ENCODE data around the gene MAP2K5. TPM values are rescaled to one million over a fixed set of nuclear protein-coding genes. Genes with fewer than 3 reads are reported as not detected.

The MAP2K5 gene
- total and polyA plus RNA-seq, 8 donors: 13.5 to 25.0 (median 20.8) TPM

- H3K9me3 ChIP-seq: no peaks in the 10 kb centered on the region
- no peak overlapping the region for H3K27ac ChIP-seq
- TF ChIP-seq CTCF (IDR thresholded peaks at IDR 0.05): no peak
- H3K36me3 ChIP-seq: peaks cover 0 to 23% of the 10 kb centered on the region in 2 donors
- no peaks in the 10 kb centered on the region for H3K4me1 ChIP-seq
- DNase-seq: no peak
- H3K4me3 ChIP-seq: no peak overlapping the region
- no peak for ATAC-seq
- H3K27me3 ChIP-seq: no peaks in the 10 kb centered on the region
- intact Hi-C loops (cut with DNase I): no loop called here
Observed at GRCh38 chr15:67556976-67557570, 14.6 kb downstream of the MAP2K5 start.

- TF ChIP-seq CTCF (IDR thresholded peaks at IDR 0.05): no peak
- Histone ChIP-seq H3K36me3 (peaks cover 0 to 17% of the 10 kb centered on the region in 2 donors), H3K4me3 (no peak overlapping the region), H3K9me3 (no peaks in the 10 kb centered on the region), H3K4me1 (no peaks in the 10 kb centered on the region), H3K27me3 (no peaks in the 10 kb centered on the region), H3K27ac (no peak overlapping the region)
- DNase-seq (no peak), ATAC-seq (no peak)
- intact Hi-C loops (cut with DNase I): no loop called here
Observed at GRCh38 chr15:67558502-67558901, 16.0 kb downstream of the MAP2K5 start.

- no peak overlapping the region for H3K27ac ChIP-seq
- TF ChIP-seq CTCF (IDR thresholded peaks at IDR 0.05): no peak
- no peaks in the 10 kb centered on the region for H3K27me3 ChIP-seq
- H3K4me1 ChIP-seq: no peaks in the 10 kb centered on the region
- no peaks in the 10 kb centered on the region for H3K9me3 ChIP-seq
- H3K4me3 ChIP-seq: no peak overlapping the region
- DNase-seq (no peak), ATAC-seq (no peak)
- H3K36me3 ChIP-seq: peaks cover 0 to 17% of the 10 kb centered on the region in 2 donors
- intact Hi-C loops (cut with DNase I): no loop called here
Observed at GRCh38 chr15:67559158-67559557, 16.7 kb downstream of the MAP2K5 start.

GRCh38 chr15:67559576-67559975, 17.1 kb downstream of the MAP2K5 start:
- H3K4me3 ChIP-seq: no peak overlapping the region
- no peaks in the 10 kb centered on the region for H3K27me3 ChIP-seq
- H3K36me3 ChIP-seq: peaks cover 0 to 17% of the 10 kb centered on the region in 2 donors
- no peaks in the 10 kb centered on the region for H3K9me3 ChIP-seq
- H3K4me1 ChIP-seq: no peaks in the 10 kb centered on the region
- H3K27ac ChIP-seq: no peak overlapping the region
- TF ChIP-seq CTCF (IDR thresholded peaks at IDR 0.05): no peak
- DNase-seq (no peak), ATAC-seq (no peak)
- intact Hi-C loops (cut with DNase I): no loop called here

- Histone ChIP-seq H3K27ac (no peak overlapping the region), H3K27me3 (no peaks in the 10 kb centered on the region), H3K4me3 (no peak overlapping the region), H3K9me3 (no peaks in the 10 kb centered on the region), H3K4me1 (no peaks in the 10 kb centered on the region), H3K36me3 (peaks cover 0 to 13% of the 10 kb centered on the region in 2 donors)
- TF ChIP-seq CTCF (IDR thresholded peaks at IDR 0.05): no peak
- intact Hi-C loops (cut with DNase I): no loop called here
- no peak for DNase-seq
- no peak for ATAC-seq
Observed at GRCh38 chr15:67560320-67560719, 17.8 kb downstream of the MAP2K5 start.

All from left lung (tissue), 10 donors.